Chondrocyte (in vitro differentiated cells): ENCODE measurements around the gene ZSWIM5. TPM values are rescaled to one million over a fixed set of nuclear protein-coding genes. Genes with fewer than 3 reads are reported as not detected.
"Not testable (repeated sequence)": the region's sequence is repeated elsewhere in the genome, so short reads cannot be mapped to it uniquely, and the experiment has no call there.

Experiments
- DNase-seq: peaks from one replicate; pipeline ENCODE4 v3.0.0; 2021; ENCODE audit warnings: mixed read lengths, low spot score
- H3K27ac Mint-ChIP-seq: one replicate; pipeline ENCODE4 v1.8.0; 2021; ENCODE audit warnings: mild to moderate bottlenecking, moderate library complexity, mixed read lengths; ENCODE audit not compliant: unreplicated experiment
- H3K27me3 Mint-ChIP-seq: 2 replicates; pipeline ENCODE4 v1.8.0; 2021; ENCODE audit warnings: low read depth, mixed read lengths
- H3K36me3 Mint-ChIP-seq: 2 replicates; pipeline ENCODE4 v1.8.0; 2021; ENCODE audit warnings: low read depth, mixed read lengths
- H3K4me1 Mint-ChIP-seq: 2 replicates; pipeline ENCODE4 v1.8.0; 2021; ENCODE audit warnings: low read depth, mild to moderate bottlenecking, mixed read lengths
- H3K4me3 Mint-ChIP-seq: one replicate; pipeline ENCODE4 v1.8.0; 2021; ENCODE audit warnings: mild to moderate bottlenecking, moderate library complexity, mixed read lengths; ENCODE audit not compliant: unreplicated experiment
- H3K9me3 Mint-ChIP-seq: 2 replicates; pipeline ENCODE4 v1.8.0; 2021; ENCODE audit warnings: low read depth, mixed read lengths
- total RNA-seq: library from RNA; stranded (reverse); gene quantifications from 3 replicates; pipeline ENCODE4 v1.2.1, GENCODE V29; 2021
- TF ChIP-seq, protein P1 (sequence below): fragments of 200-600 bp; sonication (generic); IDR thresholded peaks from 2 replicates; pipeline ENCODE4 v1.5.0; 2021; ENCODE audit warnings: antibody characterized with exemption, mild to moderate bottlenecking, moderate library complexity

The ZSWIM5 gene
- total RNA-seq, 1 donor from 2014 or later = 1.0 TPM

DNA sequence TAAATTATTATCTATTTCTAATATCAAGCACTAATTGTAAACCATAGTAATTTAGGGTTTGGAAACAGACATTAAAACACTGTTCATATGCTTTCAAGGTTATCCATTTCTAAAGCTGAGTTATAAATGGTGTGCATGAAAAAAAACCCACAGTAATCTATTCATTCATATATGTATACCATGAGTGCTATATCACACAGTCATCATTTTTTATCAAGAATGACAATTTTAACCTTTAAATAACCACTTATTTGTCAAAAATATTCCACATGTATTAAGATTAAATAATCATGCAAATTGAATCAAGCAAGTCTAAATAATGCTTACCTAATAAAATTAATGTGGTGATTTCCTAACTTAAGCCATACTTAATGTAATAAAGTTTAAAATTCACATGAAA, 6.0 kb downstream of the ZSWIM5 start:
- TF ChIP-seq, protein P1, sequence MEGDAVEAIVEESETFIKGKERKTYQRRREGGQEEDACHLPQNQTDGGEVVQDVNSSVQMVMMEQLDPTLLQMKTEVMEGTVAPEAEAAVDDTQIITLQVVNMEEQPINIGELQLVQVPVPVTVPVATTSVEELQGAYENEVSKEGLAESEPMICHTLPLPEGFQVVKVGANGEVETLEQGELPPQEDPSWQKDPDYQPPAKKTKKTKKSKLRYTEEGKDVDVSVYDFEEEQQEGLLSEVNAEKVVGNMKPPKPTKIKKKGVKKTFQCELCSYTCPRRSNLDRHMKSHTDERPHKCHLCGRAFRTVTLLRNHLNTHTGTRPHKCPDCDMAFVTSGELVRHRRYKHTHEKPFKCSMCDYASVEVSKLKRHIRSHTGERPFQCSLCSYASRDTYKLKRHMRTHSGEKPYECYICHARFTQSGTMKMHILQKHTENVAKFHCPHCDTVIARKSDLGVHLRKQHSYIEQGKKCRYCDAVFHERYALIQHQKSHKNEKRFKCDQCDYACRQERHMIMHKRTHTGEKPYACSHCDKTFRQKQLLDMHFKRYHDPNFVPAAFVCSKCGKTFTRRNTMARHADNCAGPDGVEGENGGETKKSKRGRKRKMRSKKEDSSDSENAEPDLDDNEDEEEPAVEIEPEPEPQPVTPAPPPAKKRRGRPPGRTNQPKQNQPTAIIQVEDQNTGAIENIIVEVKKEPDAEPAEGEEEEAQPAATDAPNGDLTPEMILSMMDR = no peak
- H3K27ac Mint-ChIP-seq = no peak overlapping the region
- H3K9me3 Mint-ChIP-seq = no peaks in the 10 kb centered on the region
- DNase-seq = no peak
- peaks cover 4% of the 10 kb centered on the region for H3K4me1 Mint-ChIP-seq
- peaks cover 35% of the 10 kb centered on the region for H3K27me3 Mint-ChIP-seq
- H3K36me3 Mint-ChIP-seq = no peaks in the 10 kb centered on the region
- H3K4me3 Mint-ChIP-seq = no peak overlapping the region

GRCh38 chr1:45198185-45198584, 8.2 kb downstream of the ZSWIM5 start:
- H3K4me1 Mint-ChIP-seq = no peaks in the 10 kb centered on the region
- no peak for DNase-seq
- H3K36me3 Mint-ChIP-seq = no peaks in the 10 kb centered on the region
- H3K27me3 Mint-ChIP-seq = peaks cover 23% of the 10 kb centered on the region
- TF ChIP-seq, protein P1 = no peak
- H3K9me3 Mint-ChIP-seq = no peaks in the 10 kb centered on the region
- no peak overlapping the region for H3K4me3 Mint-ChIP-seq
- H3K27ac Mint-ChIP-seq = no peak overlapping the region

DNA sequence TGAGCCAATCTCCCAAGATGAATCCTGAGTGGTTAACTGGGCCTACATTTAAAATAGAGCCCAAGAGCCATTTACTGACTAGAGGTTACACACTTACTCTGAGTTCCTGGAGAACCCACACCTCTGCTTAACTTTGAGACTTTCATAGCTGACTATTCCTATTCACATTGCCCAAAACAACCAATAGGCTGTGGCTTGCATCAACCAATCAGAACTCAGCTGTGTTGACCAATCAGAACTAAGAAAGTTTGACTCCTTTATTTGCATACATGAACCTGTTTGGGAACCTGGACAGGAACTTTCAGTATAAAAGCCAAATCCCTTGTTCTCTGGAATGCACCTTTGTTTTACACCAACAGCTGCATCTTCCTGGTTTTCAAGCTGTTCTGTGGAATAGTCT, 9.5 kb downstream of the ZSWIM5 start:
- H3K4me1 Mint-ChIP-seq = no peaks in the 10 kb centered on the region
- TF ChIP-seq, protein P1 = no peak
- H3K27me3 Mint-ChIP-seq = peaks cover 18% of the 10 kb centered on the region
- no peaks in the 10 kb centered on the region for H3K9me3 Mint-ChIP-seq
- no peak overlapping the region for H3K27ac Mint-ChIP-seq
- DNase-seq = no peak
- H3K4me3 Mint-ChIP-seq = no peak overlapping the region
- no peaks in the 10 kb centered on the region for H3K36me3 Mint-ChIP-seq

- Mint-ChIP-seq H3K27ac (no peak overlapping the region), H3K4me1 (no peaks in the 10 kb centered on the region), H3K9me3 (no peaks in the 10 kb centered on the region), H3K4me3 (no peak overlapping the region), H3K36me3 (no peaks in the 10 kb centered on the region), H3K27me3 (peaks cover 3% of the 10 kb centered on the region)
- TF ChIP-seq, protein P1 = no peak
- DNase-seq = no peak
Measured at GRCh38 chr1:45191418-45191783, 15.0 kb downstream of the ZSWIM5 start.

DNA sequence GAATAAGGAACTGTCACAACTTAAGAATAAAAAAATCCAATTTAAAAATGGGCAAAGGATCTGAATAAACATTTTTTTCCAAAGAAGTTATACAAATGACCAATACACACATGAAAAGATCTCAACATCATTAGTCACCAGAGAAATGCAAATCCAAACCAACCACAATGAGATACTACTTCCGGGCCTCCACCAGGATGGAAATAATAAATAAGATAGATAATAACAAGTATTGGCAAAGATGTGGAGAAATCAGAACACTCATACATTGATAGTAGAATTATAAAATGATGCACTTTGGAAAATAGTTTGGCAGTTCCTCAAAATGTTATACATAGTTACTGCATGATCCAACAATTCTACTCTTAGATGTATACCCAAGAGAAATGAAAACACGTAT, 18.7 kb downstream of the ZSWIM5 start:
- no peaks in the 10 kb centered on the region for H3K36me3 Mint-ChIP-seq
- TF ChIP-seq, protein P1 = no peak
- H3K4me1 Mint-ChIP-seq = no peaks in the 10 kb centered on the region
- no peak overlapping the region for H3K4me3 Mint-ChIP-seq
- DNase-seq = no peak
- H3K27ac Mint-ChIP-seq = no peak overlapping the region
- no peaks in the 10 kb centered on the region for H3K9me3 Mint-ChIP-seq
- H3K27me3 Mint-ChIP-seq = peaks cover 2% of the 10 kb centered on the region

DNA sequence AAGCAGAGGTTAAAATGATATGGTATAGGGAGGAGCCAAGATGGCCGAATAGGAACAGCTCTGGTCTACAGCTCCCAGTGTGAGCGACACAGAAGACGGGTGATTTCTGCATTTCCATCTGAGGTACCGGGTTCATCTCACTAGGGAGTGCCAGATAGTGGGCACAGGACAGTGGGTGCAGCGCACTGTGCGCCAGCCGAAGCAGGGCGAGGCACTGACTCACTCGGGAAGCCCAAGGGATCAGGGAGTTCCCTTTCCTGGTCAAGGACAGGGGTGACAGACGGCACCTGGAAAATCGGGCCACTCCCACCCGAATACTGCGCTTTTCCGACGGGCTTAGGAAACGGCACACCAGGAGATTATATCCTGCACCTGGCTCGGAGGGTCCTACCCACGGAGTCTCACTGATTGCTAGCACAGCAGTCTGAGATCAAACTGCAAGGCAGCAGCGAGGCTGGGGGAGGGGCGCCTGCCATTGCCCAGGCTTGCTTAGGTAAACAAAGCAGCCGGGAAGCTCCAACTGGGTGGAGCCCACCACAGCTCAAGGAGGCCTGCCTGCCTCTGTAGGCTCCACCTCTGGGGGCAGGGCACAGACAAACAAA, 26.4 kb downstream of the ZSWIM5 start:
- DNase-seq, H3K4me1 Mint-ChIP-seq, H3K27me3 Mint-ChIP-seq, H3K36me3 Mint-ChIP-seq, H3K27ac Mint-ChIP-seq, H3K4me3 Mint-ChIP-seq: not testable (repeated sequence)
- H3K9me3 Mint-ChIP-seq = peaks cover 11% of the 10 kb centered on the region
